ENCODE measurements around the gene PRDM16.

DNA sequence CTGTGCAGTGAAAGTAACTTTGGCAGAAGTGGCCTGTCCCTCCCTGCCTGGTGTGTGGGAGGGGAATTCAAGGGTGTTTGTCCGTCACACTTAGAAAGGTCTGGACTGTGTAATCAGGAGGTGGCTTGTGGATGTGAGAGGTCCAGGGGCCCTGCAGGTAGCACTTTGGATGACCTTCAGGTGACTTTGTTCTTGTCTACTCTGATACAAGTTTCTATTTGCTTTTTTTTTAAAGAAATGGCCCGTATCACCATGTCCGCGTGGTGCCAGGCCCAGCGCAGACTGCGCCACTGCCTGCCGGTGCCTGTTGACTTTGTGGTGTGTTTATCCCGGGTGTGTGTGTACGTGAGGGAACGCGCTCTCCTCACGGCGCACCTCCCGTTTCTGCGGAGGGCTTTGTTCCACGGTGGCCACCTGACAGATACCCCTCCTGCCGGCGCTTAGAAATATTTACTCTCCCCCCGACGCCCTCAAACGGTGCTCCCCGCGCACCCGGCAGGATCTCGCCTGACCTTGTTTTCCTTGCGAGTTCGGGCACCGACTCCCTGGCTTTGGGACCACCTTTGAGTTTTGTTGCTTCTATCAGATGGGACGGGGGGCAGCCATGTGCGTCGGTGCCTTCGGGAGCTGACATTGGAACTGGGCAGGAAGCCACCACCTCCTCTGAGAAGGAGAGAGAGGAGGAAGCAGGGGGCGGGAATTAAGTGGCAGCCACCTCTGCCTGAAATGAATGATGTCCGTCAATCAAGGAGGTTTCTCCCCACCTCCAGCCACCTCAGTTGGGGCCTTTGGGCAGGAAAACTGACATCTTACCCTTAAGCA lies 119.4 kb downstream of the PRDM16 start:
- TF ChIP-seq, protein P1, sequence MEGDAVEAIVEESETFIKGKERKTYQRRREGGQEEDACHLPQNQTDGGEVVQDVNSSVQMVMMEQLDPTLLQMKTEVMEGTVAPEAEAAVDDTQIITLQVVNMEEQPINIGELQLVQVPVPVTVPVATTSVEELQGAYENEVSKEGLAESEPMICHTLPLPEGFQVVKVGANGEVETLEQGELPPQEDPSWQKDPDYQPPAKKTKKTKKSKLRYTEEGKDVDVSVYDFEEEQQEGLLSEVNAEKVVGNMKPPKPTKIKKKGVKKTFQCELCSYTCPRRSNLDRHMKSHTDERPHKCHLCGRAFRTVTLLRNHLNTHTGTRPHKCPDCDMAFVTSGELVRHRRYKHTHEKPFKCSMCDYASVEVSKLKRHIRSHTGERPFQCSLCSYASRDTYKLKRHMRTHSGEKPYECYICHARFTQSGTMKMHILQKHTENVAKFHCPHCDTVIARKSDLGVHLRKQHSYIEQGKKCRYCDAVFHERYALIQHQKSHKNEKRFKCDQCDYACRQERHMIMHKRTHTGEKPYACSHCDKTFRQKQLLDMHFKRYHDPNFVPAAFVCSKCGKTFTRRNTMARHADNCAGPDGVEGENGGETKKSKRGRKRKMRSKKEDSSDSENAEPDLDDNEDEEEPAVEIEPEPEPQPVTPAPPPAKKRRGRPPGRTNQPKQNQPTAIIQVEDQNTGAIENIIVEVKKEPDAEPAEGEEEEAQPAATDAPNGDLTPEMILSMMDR (IDR thresholded peaks at IDR 0.05) = no peak
- no peak for TF ChIP-seq POLR2A (IDR thresholded peaks at IDR 0.05)

Measured in testis (tissue), 2 donors.